KOPT-K1 (cell line): ENCODE measurements around the gene PAMR1.
"Not testable (repeated sequence)": the region's sequence is repeated elsewhere in the genome, so short reads cannot be mapped to it uniquely, and the experiment has no call there.

Experiments used
- H3K27ac ChIP-seq: fragments of 200-600 bp; sonication (generic); 2 replicates; pipeline ENCODE4 v1.5.1; 2016; ENCODE audit warnings: antibody characterized with exemption, mild to moderate bottlenecking, low read depth, low read length; ENCODE audit not compliant: poor library complexity, severe bottlenecking
- H3K36me3 ChIP-seq: fragments of 200-600 bp; sonication (generic); 2 replicates; pipeline ENCODE4 v1.5.1; 2017; ENCODE audit warnings: antibody characterized with exemption, mild to moderate bottlenecking, low read length, moderate library complexity; ENCODE audit not compliant: insufficient read depth
- H3K9me3 ChIP-seq: fragments of 200-600 bp; sonication (generic); 2 replicates; pipeline ENCODE4 v1.5.1; 2017; ENCODE audit warnings: antibody characterized with exemption, low read length, mild to moderate bottlenecking; ENCODE audit not compliant: insufficient read depth, poor library complexity, severe bottlenecking

Gene PAMR1

GRCh38 chr11:35550374-35551036 lies 25.1 kb upstream of the PAMR1 start:
- Histone ChIP-seq H3K9me3 (no peaks in the 10 kb centered on the region), H3K36me3 (no peaks in the 10 kb centered on the region), H3K27ac (no peak overlapping the region)

DNA sequence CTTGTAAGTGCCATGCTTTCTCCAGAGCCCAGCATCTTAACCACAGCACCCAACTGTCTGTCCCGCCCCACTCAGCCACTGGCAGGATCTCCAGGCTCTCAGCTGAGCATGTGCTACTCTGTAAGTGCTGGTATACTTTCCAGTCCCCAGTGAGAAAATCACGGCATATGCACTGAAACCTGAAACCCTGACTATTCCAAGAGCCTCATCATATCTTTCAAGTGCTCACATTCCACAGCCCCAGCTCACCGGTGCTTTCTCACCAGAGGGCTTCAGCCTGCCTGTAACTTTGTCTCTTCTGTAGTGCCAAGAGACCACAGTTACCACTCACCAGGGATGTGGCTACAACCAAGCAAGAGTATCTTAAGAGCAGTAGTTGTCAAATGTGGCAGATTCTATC lies 24.4 kb upstream of the PAMR1 start:
- Histone ChIP-seq H3K27ac (no peak overlapping the region), H3K9me3 (no peaks in the 10 kb centered on the region), H3K36me3 (no peaks in the 10 kb centered on the region)

- H3K27ac ChIP-seq, result no peak overlapping the region
- H3K9me3 ChIP-seq, result no peaks in the 10 kb centered on the region
- no peaks in the 10 kb centered on the region for H3K36me3 ChIP-seq
These were observed 23.6 kb upstream of the PAMR1 start for GRCh38 chr11:35548925-35549561.

- not testable (repeated sequence) for H3K36me3 ChIP-seq, H3K27ac ChIP-seq, H3K9me3 ChIP-seq
These were observed 22.6 kb upstream of the PAMR1 start for GRCh38 chr11:35547995-35548394.

DNA sequence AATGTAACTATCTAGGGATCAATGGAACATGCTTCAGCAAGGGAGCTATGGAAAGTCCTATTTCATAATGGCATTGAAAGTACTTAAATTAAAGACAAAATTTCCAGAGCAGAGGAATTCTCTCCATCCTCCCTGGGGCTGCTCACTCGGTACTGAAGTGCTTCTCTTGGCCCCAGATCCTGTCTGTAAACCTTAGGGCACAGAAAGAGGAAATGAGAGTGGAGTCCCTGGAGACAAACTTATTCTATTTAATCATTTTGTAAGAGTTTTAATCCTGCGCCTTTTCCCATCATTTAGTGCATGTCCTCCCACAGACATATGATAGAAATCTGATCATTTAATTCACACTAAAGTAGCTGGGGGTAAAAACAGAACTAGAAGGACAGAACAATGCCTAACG lies 20.9 kb upstream of the PAMR1 start:
- Histone ChIP-seq H3K9me3 (no peaks in the 10 kb centered on the region), H3K36me3 (no peaks in the 10 kb centered on the region), H3K27ac (no peak overlapping the region)

DNA sequence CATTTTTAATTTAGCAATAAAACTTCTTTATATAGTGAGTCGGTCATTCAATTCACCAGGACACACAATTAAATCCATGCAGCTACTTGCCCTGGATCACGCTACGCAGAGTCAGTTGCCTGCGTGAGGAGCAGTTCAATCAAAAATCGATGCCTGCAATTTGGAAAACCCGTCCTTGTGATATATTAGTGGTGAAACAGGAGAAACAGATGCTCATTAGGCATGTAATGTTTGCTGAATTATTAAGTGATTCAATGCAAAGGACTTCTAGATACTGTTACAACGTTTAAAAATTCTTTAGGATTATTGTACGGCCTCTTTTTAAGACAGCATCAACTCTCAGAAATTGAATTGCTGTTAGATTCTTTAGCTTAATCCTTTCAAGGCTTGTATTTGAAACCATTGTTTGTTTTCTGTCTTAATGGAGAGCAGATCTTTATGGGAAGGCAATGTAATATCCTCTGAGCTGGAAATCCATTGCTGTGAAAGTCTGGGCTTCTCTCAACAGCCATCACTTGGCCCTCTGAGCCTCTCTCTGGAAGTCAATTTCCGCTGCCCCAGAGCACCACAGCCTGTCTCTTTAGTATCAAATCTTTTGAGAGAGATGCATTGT lies 20.1 kb upstream of the PAMR1 start:
- Histone ChIP-seq H3K9me3 (no peaks in the 10 kb centered on the region), H3K27ac (no peak overlapping the region), H3K36me3 (no peaks in the 10 kb centered on the region)

DNA sequence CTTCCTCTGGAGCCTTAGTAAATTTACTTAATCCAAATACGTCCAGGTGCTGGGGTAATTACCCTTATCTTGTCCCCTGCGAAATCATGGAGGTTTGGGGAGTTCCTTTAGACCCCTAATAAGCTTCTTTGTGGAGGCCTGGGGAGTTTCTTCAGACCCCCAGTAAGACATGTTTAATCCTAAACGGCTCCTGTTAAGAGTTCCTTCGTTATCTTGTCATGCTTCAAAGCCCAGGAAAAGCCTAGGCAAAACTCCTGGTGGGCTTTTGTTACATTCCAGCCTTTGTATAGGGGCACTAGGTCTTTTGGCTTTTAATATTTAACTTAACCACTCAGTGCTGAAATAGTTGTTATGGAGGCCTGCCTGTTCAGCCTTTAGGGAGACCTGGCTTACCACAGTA lies 18.1 kb upstream of the PAMR1 start:
- Histone ChIP-seq H3K27ac (no peak overlapping the region), H3K9me3 (no peaks in the 10 kb centered on the region), H3K36me3 (no peaks in the 10 kb centered on the region)

DNA sequence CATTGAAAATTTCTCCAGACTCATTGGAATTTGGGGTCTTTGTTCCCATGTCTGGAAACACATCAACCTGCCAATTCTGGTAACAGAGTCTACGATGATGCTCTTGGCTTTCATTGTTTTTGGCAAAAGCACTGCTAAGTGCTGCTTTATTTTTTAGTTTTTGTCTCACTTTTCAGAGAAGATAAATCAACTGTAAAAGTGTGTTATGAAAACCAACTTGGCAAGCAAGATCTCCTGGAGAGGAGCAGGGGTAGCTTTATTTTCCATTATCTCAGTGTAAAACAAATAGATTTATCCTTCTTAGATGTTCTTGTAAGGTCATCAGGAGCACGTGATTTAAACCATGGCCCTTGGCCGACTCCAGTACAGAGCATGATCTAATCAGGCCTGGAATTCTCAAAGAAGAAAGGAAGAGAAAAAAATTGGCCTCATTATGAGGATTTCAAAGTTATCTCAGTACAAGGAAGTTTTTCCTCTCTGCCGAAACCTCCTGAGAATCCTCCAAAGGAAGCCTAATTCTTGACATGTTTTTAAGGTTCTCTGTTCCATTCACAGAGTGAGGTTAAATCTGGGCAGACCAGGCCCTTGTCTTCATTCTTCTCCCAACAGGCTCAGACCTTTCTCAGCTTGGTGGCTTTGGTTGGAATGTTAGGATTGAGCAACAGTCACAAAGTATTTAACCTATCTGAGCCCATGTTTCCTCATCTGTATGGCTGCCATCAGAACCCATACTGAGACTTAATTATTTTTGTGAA lies 16.4 kb upstream of the PAMR1 start:
- Histone ChIP-seq H3K36me3 (no peaks in the 10 kb centered on the region), H3K27ac (no peak overlapping the region), H3K9me3 (no peaks in the 10 kb centered on the region)

GRCh38 chr11:35540526-35540925 lies 15.1 kb upstream of the PAMR1 start:
- no peak overlapping the region for H3K27ac ChIP-seq
- no peaks in the 10 kb centered on the region for H3K36me3 ChIP-seq
- H3K9me3 ChIP-seq, result no peaks in the 10 kb centered on the region

- Histone ChIP-seq H3K9me3 (no peaks in the 10 kb centered on the region), H3K36me3 (no peaks in the 10 kb centered on the region), H3K27ac (no peak overlapping the region)
These were observed 14.4 kb upstream of the PAMR1 start for GRCh38 chr11:35539781-35540281.

GRCh38 chr11:35539256-35539655 lies 13.8 kb upstream of the PAMR1 start:
- no peaks in the 10 kb centered on the region for H3K9me3 ChIP-seq
- H3K36me3 ChIP-seq, result no peaks in the 10 kb centered on the region
- no peak overlapping the region for H3K27ac ChIP-seq

GRCh38 chr11:35536470-35536869 lies 11.1 kb upstream of the PAMR1 start:
- Histone ChIP-seq H3K27ac (no peak overlapping the region), H3K36me3 (no peaks in the 10 kb centered on the region), H3K9me3 (no peaks in the 10 kb centered on the region)

DNA sequence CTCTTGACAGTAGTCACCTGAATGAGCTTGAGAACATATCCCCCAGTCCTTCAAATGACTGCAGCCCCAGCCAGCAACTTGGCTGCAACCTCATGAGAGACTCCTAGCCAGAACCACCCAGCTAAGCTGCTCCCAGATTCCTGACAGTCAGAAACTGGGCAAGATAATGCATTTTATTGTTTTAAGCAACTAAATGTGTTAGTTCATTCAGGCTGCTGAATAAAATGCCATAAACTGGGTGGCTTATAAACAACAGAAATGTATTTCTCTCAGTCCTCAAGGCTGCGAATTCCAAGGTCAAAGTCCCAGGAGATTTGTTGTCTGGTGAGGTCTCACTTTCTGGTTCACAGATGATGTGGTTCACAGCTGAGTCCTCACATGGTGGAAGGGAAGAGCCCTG lies 5.8 kb upstream of the PAMR1 start:
- no peaks in the 10 kb centered on the region for H3K9me3 ChIP-seq
- H3K36me3 ChIP-seq, result no peaks in the 10 kb centered on the region
- H3K27ac ChIP-seq, result no peak overlapping the region

DNA sequence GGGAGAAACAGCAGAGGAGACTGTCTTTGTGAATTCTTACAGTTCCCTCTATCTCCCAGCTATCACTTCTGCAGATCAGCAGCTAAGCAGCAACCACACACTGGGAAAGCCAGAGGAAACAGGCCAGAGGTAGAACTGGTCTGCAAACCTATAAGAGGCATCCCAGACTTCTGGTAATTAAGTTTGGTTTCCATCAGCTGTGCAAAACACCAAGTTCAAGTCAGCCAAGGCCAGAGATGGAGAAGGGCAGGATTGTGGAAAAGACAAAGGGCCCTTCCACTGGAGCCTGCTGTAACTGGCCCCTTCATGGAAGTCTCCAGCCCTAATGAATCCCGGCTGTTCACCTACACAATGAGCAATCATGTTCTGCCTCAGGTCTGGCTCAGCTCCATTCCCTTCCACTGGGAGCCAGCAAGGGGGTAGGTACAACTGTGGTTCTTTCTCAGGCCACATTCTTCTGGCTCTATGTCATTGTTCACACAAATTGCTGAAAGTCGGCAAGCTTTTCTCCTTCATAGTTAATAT lies 4.6 kb upstream of the PAMR1 start:
- no peak overlapping the region for H3K27ac ChIP-seq
- no peaks in the 10 kb centered on the region for H3K9me3 ChIP-seq
- no peaks in the 10 kb centered on the region for H3K36me3 ChIP-seq

DNA sequence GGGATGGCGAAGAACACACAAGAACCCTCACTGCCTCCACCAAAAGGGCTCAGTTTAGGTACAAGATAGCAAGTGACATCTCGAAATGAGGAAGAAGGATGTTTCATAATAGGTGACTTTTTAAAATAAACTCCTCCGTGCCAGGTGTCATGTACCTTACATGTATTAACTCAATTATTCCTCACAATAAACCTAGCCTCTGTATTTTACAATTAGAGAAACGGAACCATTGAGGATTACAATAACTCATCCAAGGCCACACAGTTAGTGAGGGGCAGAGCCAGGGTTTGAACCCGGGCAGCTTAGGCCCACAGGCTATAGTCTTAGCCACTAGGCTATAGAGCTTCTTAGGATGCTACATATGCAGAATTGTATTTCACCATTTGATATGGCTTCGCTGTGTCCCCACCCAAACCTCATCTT lies 965 bp upstream of the PAMR1 start:
- no peaks in the 10 kb centered on the region for H3K36me3 ChIP-seq
- no peak overlapping the region for H3K27ac ChIP-seq
- no peaks in the 10 kb centered on the region for H3K9me3 ChIP-seq
